Kidney epithelial cell (primary cell): ENCODE results near the gene PCCA. TPM values are rescaled to one million over a fixed set of nuclear protein-coding genes. Genes with fewer than 3 reads are reported as not detected.
"Not testable (repeated sequence)": the region's sequence is repeated elsewhere in the genome, so short reads cannot be mapped to it uniquely, and the experiment has no call there.

Experiments
- DNase-seq: peaks from one replicate; pipeline ENCODE4 v3.0.0-alpha.2; 2010; ENCODE audit warnings: low read depth
- H3K27me3 ChIP-seq: 2 replicates; pipeline ENCODE4 v1.6.0; 2011; ENCODE audit warnings: low read length; ENCODE audit not compliant: control insufficient read depth, insufficient read depth
- H3K36me3 ChIP-seq: 2 replicates; pipeline ENCODE4 v1.5.1; 2011; ENCODE audit warnings: low read length; ENCODE audit not compliant: control insufficient read depth, insufficient read depth
- H3K4me3 ChIP-seq: 2 replicates; pipeline ENCODE4 v1.5.1; 2011; ENCODE audit warnings: low read depth, mild to moderate bottlenecking, control low read depth, low read length
- CTCF ChIP-seq: IDR thresholded peaks from 2 replicates; pipeline ENCODE4 v1.5.1; 2011; ENCODE audit warnings: mild to moderate bottlenecking, moderate library complexity, low read length, control low read depth, inconsistent platforms; ENCODE audit not compliant: insufficient read depth, poor library complexity, severe bottlenecking
- total RNA-seq: library from RNA; depleted of rRNA; stranded (reverse); fragments of >200 nt; gene quantifications from 2 replicates; pipeline ENCODE4 v1.2.3, GENCODE V29; 2015

Gene PCCA
- total RNA-seq, 1 donor from 2014 or later: 15.7 TPM

GRCh38 chr13:100563779-100564178 lies 474.9 kb downstream of the PCCA start:
- no peak for DNase-seq
- peaks cover 1% of the 10 kb centered on the region for H3K36me3 ChIP-seq
- H3K4me3 ChIP-seq: no peak overlapping the region
- no peaks in the 10 kb centered on the region for H3K27me3 ChIP-seq
- no peak for TF ChIP-seq CTCF

DNA sequence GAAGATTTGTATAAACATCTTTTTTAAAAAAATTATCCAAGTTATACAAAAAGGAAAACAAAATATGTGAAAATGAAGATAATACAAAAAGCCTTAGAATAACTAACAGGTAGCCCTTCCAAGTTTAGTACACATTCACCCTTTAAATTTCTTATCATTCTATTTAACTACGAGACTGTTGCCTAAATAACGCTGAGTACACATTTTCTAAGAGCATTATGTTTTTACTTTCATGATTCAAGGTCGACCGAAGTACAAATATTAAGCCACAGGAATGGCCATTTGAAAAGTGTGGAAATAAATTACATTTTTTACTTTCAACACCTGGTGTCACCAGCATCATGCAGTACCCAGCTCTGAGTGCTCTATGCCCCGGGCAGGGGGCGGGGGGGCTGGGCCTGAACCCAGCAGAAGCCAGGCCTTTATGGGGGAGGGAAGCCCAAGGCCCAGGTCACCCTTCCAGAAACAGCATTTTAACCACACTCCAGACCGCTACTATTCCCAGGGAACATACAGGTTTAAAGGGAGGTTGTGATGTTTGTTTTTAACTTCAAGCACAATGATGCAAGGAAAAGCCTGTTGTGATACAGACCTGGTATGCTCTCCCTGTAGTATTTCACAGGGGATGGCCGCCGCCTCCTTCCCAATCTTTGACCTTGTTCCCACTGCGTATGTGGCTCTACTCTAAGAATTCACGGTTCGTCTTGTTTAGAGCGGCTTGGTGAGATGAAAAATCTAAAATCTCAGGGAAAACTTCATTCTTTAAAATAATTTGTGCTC lies 475.7 kb downstream of the PCCA start:
- no peaks in the 10 kb centered on the region for H3K27me3 ChIP-seq
- DNase-seq: no peak
- peaks cover 1% of the 10 kb centered on the region for H3K36me3 ChIP-seq
- no peak overlapping the region for H3K4me3 ChIP-seq
- no peak for TF ChIP-seq CTCF

- no peak for TF ChIP-seq CTCF
- H3K4me3 ChIP-seq: no peak overlapping the region
These were observed 476.4 kb downstream of the PCCA start for GRCh38 chr13:100565286-100565685.

GRCh38 chr13:100566543-100566942 lies 477.6 kb downstream of the PCCA start:
- Histone ChIP-seq H3K36me3 (peaks cover 1% of the 10 kb centered on the region), H3K27me3 (no peaks in the 10 kb centered on the region), H3K4me3 (no peak overlapping the region)
- TF ChIP-seq CTCF: no peak
- no peak for DNase-seq

More at GRCh38 chr13:100565286-100565685, 476.4 kb downstream of the PCCA start:
- Histone ChIP-seq H3K36me3 (peaks cover 1% of the 10 kb centered on the region), H3K27me3 (no peaks in the 10 kb centered on the region)
- DNase-seq: no peak

DNA sequence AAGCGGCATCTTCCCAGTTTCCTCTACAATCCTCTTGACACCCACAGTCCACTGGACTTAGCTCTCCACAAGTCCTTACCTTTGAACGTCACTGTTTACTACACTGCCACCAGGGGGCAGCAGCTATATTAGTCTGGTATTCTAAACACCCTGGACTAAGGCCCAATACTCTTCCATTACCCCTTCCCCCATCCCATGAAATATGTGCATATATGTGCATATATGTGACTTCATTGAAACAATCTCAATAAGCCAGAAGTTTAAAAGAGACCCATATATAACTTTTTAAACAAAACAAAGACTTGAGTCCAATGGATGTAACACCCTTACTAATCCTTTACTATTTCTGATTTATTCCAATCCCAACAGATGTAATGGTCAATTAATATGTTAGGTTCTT lies 484.2 kb downstream of the PCCA start:
- H3K27me3 ChIP-seq: no peaks in the 10 kb centered on the region
- no peaks in the 10 kb centered on the region for H3K36me3 ChIP-seq
- DNase-seq: peak; percentile 26
- no peak overlapping the region for H3K4me3 ChIP-seq
- TF ChIP-seq CTCF: peak; percentile 71

DNA sequence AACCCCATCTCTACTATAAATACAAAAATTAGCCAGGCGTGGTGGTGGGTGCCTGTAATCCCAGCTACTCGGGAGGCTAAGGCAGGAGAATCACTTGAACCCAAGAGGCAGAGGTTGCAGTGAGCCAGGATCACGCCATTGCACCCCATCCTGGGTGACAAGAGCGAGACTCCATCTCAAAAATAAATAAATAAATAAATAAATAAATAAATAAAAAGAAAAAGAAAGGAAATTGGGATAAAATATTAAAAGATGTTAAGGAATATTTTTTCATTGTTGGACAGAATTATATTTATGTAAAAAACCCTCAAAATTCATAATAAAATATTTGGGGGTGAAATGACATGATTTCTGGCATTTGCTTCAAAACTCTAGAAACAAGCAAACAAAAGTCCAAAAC lies 488.3 kb downstream of the PCCA start:
- not testable (repeated sequence) for DNase-seq, H3K36me3 ChIP-seq, H3K4me3 ChIP-seq, H3K27me3 ChIP-seq

Other genes starting within 250 kb of the PCCA start
- not detected in 2 replicates for gene ZIC5, start 117.3 kb upstream of the PCCA start, total RNA-seq
- not detected in 2 replicates for gene ZIC2, start 107.3 kb upstream of the PCCA start, total RNA-seq